Stimulated activated naive CD4-positive, alpha-beta T cell (primary cell): Measurements from ENCODE around the gene PTBP1.
"Not testable (repeated sequence)": the region's sequence is repeated elsewhere in the genome, so short reads cannot be mapped to it uniquely, and the experiment has no call there.

Experiments
- DNase-seq, 6 experiments: peaks; one replicate each; lab custom pipeline; 2025; lab: John Stamatoyannopoulos, UW

The PTBP1 gene

GRCh38 chr19:810077-810855 is 13.0 kb downstream of the PTBP1 start:
- DNase-seq, result no peak

GRCh38 chr19:810883-811489 is 13.7 kb downstream of the PTBP1 start:
- no peak for DNase-seq

- no peak for DNase-seq
Measured at GRCh38 chr19:811506-812048, 14.3 kb downstream of the PTBP1 start.

GRCh38 chr19:812049-812746 is 14.9 kb downstream of the PTBP1 start:
- no peak for DNase-seq

GRCh38 chr19:812747-813218 is 15.5 kb downstream of the PTBP1 start:
- DNase-seq, result no peak

- no peak for DNase-seq
Measured at GRCh38 chr19:813219-814151, 16.2 kb downstream of the PTBP1 start.

GRCh38 chr19:814152-815078 is 17.2 kb downstream of the PTBP1 start:
- DNase-seq, result no peak

- DNase-seq, result no peak
Measured at GRCh38 chr19:815079-815774, 18.0 kb downstream of the PTBP1 start.

- DNase-seq, result no peak
Measured at GRCh38 chr19:815775-816499, 18.7 kb downstream of the PTBP1 start.

- DNase-seq, result no peak
Measured at GRCh38 chr19:816500-816857, 19.2 kb downstream of the PTBP1 start.

GRCh38 chr19:820212-820611 is 23.0 kb downstream of the PTBP1 start:
- DNase-seq, result not testable (repeated sequence)

GRCh38 chr19:821231-821824 is 24.1 kb downstream of the PTBP1 start:
- no peak for DNase-seq

- DNase-seq, result no peak
Measured at GRCh38 chr19:821825-822503, 24.7 kb downstream of the PTBP1 start, which contains the start of gene PLPPR3. TSS of gene PLPPR3 (minus strand) at chr19:821955. CDS start at chr19:821559, 396 bp downstream.

- no peak for DNase-seq
Measured at GRCh38 chr19:823565-824121, 26.4 kb downstream of the PTBP1 start.

GRCh38 chr19:824885-825284 is 27.6 kb downstream of the PTBP1 start:
- DNase-seq, result no peak

GRCh38 chr19:825897-826644 is 28.8 kb downstream of the PTBP1 start:
- DNase-seq, result no peak

GRCh38 chr19:827314-827709 is 30.1 kb downstream of the PTBP1 start:
- DNase-seq, result no peak
